GM12873 (cell line): ENCODE data around the gene E2F3.

Experiments used
- TF ChIP-seq, protein P1 (sequence below): IDR thresholded peaks from 2 replicates; pipeline ENCODE4 v1.5.1; 2012; ENCODE audit warnings: low read depth, mild to moderate bottlenecking, moderate library complexity, low read length, control low read depth; ENCODE audit not compliant: insufficient read depth; ENCODE audit errors: missing control alignments

Gene E2F3

GRCh38 chr6:20459682-20460081, 58.0 kb downstream of the E2F3 start:
- TF ChIP-seq, protein P1, sequence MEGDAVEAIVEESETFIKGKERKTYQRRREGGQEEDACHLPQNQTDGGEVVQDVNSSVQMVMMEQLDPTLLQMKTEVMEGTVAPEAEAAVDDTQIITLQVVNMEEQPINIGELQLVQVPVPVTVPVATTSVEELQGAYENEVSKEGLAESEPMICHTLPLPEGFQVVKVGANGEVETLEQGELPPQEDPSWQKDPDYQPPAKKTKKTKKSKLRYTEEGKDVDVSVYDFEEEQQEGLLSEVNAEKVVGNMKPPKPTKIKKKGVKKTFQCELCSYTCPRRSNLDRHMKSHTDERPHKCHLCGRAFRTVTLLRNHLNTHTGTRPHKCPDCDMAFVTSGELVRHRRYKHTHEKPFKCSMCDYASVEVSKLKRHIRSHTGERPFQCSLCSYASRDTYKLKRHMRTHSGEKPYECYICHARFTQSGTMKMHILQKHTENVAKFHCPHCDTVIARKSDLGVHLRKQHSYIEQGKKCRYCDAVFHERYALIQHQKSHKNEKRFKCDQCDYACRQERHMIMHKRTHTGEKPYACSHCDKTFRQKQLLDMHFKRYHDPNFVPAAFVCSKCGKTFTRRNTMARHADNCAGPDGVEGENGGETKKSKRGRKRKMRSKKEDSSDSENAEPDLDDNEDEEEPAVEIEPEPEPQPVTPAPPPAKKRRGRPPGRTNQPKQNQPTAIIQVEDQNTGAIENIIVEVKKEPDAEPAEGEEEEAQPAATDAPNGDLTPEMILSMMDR = no peak

GRCh38 chr6:20461576-20461975, 59.9 kb downstream of the E2F3 start:
- TF ChIP-seq, protein P1 = no peak

GRCh38 chr6:20463396-20463795, 61.7 kb downstream of the E2F3 start:
- TF ChIP-seq, protein P1 = no peak

DNA sequence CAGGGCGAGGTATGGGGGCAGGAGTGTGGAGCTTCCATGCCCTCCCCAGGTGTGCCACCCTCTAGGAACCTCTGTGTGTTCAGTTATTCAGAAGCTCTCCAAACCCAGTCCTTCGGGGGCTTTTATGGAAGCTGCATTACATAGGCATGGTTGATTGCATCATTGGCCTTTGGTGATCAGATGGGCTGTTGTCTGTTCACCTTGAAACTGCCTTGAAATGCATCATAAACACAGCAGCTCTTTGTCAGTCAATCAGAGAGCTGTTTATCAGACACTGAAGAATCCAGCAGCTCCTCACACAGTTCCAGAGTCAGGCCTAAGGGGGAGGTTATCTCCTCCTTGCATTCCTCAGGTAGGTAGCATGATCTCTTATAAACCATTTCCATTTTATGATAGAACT, 62.4 kb downstream of the E2F3 start:
- TF ChIP-seq, protein P1 = no peak

DNA sequence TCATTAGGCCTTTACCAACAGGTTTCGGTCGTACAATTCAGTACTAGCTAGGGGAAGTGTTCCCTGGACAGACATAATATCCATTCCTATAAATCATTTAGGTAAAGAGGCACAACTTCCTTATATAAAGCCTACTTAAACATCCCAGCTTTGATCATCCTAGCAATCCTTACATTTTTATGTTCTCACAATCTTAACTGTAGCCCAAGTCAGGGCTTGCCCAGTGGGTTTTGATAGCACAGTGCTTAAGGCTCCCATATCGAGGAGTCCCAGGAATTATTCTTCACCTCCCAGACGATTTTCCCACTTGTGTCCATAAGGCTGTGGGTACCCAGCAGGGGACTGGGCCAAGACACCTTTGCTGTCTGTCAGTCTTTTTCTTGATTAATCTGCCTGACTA, 63.2 kb downstream of the E2F3 start:
- TF ChIP-seq, protein P1 = no peak

- TF ChIP-seq, protein P1 = no peak
Observed at GRCh38 chr6:20467437-20467836, 65.8 kb downstream of the E2F3 start.

DNA sequence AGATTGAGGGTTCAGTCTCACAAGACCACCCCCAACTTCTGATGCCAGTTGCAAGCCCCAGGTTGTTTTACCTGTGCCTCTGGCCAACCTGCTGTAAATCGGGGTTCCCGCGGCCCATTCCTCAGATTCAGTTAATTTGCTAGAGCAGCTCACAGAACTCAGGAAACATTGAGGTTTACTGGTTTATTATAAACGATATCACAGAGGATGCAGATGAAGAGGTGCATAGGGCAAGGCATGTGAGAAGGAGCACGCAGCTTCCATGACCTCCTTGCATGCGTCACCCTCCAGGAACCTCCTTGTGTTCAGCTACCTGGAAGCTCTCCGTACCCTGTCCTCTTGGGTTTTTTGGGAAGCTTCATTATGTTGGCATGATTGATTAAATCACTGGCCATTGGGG, 66.5 kb downstream of the E2F3 start:
- TF ChIP-seq, protein P1 = no peak
